Activated CD4-positive, alpha-beta T cell treated with anti-CD3 and anti-CD28 coated beads for 48 hours (primary cell): Measurements from ENCODE around the gene TRAFD1.

Source experiments
- DNase-seq: peaks from one replicate; pipeline ENCODE4 v3.0.0-alpha.2; 2020

TRAFD1 gene

DNA sequence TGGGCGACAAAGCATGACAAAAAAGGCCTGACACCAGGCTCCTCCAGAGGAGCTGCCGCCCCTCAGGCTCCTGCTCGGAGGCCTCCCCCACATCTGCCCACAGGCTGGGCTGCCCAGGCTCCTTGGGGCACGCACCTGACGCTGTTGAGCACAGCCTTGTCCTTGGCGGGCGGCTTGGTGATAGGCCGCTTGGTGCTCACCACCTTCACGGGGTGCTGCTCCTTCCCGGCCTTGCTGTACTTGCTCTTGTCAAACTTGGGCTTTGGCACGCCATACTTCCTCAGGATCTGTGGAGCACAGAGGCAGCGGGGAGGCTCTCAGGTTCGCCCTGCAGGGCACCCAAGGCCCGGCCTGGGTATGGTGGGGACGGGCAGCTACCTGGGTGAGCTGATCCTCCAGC, 53.4 kb downstream of the TRAFD1 start:
- no peak for DNase-seq

DNA sequence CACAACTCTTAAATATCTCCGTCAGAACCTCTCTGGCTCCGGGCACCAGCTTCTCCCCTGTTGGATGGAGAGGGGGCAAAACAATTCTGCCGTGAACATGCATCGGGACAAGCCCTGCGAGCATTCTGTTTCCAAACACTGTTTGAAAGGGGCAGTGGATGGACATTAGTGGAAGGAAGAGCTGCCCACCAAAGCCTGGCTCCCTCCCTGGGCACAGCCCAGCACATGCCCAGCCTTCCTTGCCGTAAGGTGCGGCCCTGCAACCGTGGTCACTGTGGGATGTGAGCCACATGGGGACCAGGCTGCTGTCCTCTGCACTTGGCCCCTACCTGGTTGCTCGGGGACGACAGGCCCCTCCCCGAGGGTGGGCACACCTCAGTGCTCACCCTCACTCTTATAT, 54.0 kb downstream of the TRAFD1 start:
- DNase-seq, result no peak

DNA sequence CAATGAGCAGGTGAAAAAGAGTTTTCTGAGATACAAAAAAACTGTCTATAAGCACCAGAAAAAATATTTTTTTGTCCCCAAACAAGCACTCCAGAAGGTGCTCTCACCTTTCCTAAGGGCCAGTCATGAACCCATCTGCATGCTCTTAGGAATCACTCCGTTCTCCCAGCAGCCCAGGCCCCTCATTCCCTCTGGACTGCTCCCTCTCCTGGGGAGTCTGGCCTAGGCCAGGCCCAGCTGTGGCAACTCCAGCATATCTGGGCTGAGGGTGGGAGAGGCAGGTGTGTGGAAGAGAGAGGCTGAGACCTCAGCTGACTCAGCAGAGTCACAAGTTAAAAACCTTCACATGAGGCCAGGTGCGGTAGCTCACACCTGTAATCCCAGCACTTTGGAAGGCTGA, 54.6 kb downstream of the TRAFD1 start:
- DNase-seq, result no peak

DNA sequence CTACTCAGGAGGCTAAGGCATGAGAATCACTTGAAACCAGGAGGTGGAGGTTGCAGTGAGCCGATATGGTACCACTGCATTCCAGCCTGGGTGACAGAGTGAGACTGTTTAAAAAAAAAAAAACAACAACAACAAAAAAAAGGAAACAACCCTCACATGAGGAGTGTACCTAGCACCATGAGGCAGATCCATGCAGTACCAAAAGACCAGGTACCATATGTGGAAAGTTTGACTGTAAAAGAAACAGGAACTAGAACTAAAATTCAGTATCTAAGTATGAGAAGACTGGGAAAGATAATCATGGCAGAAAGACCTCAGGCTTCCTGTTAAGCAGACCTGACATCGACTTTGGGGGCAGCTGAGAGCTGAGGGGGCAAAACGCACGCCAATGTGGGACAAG, 55.1 kb downstream of the TRAFD1 start:
- DNase-seq, result no peak

DNA sequence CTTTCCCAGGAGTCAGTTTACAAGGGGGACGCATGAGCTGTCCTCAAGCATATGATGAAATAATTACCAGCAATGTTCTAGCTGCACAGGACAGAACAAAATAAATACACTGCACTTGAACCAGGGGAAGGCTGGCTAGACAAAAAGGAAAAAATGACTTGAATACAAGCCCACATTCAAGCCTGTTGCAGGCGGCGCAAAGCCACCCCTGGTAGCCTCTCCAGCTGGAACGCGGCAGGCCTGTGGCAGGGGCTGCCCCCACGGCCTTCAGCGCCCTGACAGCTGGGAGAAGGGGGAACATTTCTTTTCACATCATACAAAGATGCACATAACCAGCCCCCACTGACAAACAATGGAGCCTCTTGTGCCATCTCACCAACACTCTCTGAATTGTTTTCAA, 57.1 kb downstream of the TRAFD1 start:
- no peak for DNase-seq

DNA sequence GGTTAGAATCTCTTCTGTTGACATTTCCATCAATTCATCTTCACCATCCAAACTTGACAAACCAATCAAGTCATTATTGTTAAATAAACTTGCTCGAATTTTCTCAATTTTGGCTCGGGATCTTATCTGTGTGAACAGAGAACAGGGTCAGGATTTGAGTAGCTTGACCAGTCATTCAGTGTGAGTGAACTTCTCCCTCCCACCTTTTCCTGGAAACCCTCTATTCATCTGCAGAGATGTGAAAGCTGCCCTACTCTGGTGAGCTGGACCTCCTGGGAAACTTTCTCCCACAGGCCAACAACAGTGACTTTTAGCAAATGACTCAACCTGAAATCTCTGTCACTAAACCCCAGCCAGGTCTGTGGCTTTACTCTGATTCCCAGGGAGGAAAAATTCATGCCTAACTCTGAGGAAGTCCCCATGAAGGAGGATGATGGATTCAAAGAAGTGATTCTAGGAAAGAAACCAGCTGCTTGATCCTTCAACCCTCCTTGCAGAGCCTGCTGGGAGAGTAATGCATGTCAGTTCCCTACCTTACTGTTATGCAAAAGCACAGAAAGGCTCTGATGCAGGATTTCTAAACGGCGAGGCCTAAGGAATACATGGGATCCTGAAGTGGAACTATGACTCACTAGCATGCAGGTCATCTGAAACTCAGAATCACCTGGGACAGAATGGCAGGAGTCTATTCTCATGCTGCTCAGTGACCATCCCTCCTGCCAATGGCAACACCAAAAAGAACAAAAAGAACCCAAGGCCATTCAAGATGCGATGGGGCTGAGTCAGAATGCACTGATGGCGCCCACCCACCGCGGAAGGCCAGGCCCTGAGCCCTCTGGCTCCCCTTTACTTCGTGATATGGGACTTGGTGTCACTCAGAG, 58.0 kb downstream of the TRAFD1 start:
- DNase-seq, result peak; percentile 46

DNA sequence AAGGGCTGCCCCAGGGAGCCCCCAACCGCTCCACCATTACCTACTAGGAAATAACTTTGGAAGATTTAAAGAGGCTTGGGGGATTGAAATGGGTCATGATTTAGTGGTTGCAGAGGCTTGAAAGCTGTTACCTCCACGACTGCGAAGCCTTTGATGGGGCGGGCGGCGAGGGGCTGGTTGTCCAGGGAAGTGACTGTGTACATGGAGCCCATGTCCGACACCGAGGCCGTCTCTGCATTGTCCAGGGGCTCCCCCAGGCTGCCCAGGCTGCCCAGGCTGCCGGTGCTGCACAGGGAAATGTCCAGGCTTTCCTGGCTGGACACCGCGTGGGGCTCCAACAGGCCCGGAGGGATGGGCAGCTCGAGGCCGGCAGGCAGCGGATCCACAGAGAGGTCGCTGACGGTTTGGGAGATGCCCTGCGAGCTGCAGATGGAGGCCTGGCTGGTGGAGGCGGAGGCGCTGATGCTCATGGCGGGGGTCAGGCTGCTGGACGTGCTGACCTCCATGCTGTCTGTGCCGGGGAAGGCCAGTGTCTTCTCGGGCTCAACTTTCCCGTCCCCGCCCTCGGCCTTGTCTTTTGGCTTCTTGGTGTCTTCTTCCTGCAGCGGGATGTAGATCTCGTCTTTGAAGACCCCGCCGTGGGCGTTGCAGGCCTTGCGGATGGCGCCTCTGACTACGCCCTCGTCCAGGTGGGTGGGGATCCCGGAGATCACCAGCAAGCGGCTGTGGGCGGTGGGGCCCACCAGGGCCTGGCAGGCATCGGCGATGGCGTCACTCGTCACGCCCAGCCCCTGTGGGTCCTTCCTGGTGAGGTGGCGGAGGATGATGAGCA, 58.9 kb downstream of the TRAFD1 start:
- DNase-seq, result no peak

DNA sequence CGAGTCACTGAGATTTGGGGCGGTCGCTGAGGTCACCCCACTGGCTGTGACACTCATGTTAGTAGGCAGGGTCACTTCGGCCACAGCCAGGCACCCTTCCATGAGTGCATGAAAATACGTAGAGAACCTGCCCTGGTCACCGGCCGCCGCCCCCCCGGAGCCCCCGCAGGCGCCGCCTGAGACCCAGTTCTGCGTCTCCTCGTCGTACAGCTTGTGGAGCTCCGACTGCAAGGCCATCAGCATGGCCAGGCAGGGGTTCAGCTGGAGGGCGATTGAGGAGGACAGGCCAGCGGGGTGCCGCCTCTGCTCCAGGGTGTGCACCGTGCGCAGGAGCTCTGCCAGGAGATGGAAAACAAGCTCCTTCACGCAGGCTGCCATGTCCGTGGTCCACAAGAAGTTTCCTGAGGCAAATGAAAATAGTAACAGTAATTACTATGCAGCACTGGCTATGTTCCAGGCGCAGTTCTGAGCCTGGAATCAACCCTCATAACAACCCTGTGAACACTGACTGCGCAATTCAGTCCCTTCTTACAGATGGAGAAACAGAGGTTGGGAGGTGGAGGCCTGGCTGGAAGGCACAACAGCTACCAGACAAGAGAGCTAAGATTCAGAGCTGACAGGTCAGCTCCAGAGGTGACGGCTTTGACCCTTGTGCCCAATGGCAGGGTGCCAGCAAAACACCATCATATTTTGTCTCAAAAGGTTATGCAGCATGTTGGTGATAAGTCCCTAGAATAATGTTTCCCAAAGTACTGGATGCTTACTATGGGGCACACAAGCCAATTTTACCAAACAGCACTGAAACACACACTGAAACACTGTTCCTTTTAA, 59.9 kb downstream of the TRAFD1 start:
- no peak for DNase-seq

DNA sequence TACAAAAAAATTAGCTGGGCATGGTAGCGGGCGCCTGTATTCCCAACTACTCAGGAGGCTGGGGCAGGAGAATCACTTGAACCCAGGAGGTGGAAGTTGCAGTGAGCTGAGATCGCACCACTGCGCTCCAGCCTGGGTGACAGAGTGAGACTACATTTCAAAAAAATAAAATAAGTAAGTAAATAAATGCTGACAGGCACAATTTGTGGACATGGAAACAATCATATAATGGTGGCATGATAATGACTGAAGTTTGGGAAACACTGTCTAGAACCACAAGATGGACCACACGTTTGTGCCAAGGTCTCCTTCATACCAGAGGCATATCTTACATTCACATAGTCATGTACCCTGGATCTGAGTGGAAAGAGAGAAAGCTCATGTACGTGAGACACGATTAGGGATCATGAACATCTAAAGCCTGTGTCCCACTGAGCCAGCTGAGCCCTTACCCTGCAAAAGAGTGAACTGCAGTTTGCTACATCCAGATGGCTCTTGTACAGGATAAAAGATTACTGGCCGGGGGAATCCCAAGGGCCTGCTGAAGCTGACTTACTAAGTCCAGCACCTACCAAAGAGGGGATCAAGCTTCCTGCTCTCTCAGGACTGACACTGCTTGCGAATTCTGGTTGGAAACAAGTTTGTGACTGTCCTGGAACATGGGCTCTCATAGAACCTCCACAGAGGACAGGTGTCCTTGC, 62.9 kb downstream of the TRAFD1 start:
- DNase-seq, result no peak

DNA sequence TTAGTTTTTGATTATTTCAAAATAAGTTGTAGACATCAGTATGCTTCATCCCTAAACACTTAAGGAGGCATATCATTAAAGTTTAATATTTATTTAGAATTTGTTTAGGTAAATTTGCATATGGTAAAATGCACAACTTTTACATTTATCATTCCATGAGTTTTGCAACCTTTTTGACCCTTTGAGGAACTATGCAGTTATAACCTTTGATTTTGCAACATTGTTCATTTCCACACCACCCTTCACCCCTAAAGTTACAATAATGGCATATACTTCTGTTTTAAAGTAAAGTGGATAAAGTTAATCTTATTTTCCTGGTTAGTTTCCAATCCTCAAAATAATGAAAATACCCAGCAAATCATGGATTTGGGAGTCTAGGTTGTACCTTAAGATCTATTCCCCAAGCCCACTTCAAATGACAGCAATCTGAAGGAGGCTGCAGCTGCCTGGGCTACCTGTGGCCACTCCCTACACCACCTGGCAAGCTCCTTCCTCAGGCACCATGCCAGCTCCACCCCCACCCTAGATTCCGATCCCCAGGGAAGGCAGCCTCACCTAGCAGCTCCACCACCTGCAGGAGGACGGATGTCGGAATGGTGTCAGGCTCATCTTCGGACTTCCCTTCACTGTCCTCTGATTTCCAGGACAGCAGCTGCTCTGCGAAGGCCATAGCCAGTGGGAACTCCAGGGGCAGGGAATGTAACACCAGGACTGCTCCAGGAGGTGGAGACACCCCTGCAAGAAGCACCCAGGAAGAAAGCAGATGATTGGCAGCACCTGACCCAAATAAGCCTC, 65.1 kb downstream of the TRAFD1 start:
- DNase-seq, result no peak

DNA sequence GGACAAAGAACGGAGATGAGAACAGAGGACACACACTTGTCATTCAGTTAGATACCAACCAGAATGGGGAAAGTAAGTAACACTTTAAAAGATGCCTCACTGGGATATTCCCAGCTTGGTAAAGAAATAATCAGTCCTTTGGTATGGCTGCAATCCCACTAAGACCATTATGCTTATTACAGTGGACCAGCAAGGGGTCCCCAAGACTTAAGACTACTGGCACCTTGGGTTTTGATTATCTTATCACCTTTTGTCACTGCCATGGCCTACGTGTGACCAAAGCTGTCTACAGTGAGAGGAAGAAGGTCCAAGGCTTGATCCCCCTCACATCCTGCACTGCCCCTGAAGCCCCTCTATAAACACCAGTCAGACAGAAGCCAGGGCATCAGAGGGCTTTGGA, 65.8 kb downstream of the TRAFD1 start:
- no peak for DNase-seq

DNA sequence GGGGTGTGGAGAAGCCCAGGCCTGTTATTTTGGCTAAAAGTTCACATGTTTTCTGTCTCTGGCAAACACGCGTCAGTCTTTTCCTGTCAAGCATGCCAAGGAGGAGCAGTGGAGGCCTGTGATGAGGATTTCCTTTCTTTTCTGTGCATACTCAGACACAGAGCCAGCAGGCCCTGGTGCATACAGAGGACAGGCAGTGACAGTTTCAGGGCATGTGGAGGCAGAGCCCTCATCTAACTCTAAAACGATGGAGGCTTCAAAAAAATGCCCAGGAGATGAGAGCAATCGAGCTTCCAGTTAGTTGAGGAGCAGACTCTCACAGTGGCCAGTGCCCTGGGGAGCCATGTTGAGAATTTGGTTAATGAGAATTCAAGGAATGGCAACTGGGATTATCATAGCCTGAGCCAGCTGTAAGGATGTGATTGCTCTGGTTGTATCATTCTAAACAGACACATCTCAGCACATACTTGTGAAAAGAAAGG, 66.5 kb downstream of the TRAFD1 start:
- no peak for DNase-seq

DNA sequence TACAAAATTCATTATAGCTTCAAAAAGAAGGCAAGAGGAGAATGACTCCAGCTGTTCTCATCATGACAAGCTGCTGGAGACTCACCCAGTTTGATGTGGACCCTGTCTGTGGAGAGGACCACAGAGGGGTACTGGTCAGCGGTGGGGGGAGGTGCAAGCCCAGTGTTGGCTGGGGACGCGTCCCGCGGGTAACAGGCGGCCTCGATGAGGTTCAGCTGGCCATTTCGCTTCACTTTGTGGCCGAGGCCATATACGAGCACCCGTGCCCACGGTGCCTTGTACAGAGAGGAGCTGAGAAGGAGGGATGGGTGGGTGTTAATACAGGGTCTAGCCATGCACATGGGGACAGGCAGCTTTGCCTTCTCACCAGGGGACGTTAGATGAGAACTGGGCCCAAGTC, 67.1 kb downstream of the TRAFD1 start:
- no peak for DNase-seq

DNA sequence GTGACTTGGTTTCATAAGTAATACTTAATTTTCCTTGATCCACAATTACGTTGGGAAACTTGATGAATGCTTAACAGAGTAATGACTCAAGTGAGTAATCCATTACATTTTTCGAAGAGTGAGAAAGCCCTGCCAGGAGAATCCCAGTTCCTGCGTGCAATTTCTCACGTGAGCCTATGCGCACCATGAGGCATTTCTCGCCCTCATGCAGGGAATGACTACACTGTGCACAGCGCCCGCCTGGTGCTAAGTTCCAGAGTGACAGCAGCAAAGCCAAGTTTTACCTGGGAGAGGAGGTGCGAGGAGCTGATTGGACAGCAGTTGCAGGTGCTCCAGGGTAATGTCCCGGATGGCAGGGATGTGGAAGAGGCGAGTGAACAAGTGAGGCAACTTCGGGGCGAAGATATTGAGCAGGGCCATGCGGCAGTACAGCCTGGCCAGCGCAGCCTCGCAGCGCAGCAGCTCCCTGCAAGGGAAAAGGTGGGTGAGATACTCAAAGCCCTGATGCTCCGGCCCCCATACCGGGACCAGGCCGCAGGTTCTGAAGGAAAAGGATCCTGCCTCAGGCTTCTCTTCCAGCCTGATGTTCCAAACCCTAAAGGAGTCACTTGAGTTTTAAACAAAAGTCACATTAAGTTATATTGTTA, 69.4 kb downstream of the TRAFD1 start:
- no peak for DNase-seq

DNA sequence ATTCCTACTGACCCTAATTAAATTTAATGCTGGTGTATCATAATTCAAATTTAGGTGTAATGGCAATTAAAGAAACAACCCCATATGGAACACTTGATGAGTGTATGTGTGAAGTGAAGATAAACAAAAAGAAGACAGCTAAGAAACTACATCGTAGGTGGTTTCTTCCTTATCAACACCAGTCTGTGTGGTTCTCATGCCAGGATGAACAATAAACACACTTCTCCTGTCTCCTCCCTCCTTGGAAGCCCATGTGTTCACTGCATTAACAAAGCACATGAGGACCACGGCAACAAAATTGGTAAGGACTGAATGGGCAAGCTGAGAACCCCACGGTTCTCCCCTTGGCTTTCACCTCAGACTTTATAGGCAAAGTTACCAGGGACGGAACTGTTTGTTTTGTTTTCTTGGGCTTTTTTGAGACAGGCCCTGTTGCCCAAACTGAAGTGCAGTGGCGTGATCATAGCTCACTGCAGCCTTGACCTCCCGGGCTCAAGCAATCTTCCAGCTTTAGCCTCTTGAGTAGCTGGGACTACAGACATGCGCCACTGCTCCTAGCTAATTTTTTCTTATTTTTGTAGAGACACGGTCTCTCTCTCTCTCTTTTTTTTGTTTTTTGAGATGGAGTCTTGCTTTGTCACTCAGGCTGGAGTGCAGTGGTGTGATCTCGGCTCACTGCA, 71.0 kb downstream of the TRAFD1 start:
- DNase-seq, result no peak

DNA sequence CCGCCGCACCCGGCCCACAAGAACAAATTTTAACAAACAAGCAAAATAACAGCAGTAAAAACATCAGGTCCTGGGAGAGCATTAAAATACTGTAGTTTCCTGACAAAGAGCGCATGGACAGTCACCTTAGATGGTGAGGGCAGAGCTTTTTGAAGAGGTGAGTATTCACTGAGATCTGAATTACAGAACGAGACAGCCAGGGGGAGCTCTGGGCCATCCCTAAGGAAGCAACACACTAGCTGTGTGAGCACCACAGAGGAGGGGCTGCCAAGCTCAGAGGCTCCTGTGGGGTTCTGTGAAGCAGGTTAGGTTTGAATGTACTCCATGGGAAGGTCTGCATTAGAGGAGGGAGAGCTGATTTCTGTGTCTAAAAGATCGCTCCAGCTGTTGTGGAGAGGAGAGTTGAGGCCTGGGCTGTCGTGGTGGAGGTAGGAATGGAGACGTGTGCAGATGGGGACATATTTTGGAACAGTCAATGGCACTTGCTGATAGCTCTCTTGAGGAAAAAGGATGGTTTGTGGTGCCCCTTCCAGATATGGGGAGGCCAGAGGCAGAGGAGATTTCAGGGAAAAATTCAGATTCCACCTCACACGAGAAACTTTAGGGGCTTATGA, 72.9 kb downstream of the TRAFD1 start:
- DNase-seq, result peak; percentile 71

DNA sequence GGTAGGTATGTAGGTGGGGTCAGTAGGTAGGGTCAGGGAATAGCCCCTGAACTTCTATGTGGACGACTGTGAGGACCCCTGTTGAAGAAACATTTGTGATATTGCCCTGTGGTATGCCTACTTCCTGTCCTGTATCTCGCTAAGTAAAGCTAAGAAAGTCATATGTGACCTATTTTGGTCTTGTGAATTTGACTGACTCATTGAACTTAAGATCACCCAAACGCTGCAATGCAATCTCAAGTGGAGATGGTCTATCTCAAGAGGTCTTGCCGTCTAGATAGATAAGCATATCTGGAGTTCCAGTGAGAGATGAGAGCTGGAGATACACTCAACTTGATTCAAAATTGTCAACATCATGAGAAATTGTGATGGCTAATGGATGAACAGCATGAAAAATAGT, 73.8 kb downstream of the TRAFD1 start:
- DNase-seq, result no peak
